H1 (cell line): ENCODE results near the gene ENPP1. TPM values are rescaled to one million over a fixed set of nuclear protein-coding genes. Genes with fewer than 3 reads are reported as not detected.

Source experiments
- CTCF ChIA-PET: fragments of 300-600 bp; sonication (Branson Sonifier 250); formaldehyde crosslinking; loops from one replicate; lab custom pipeline; 2021; ENCODE audit not compliant: partially characterized antibody; lab: Charles Lee
- POLR2A ChIA-PET: fragments of 300-600 bp; sonication (Branson Sonifier 250); formaldehyde crosslinking; loops from one replicate; lab custom pipeline; 2021; ENCODE audit warnings: inconsistent platforms; ENCODE audit not compliant: partially characterized antibody; lab: Charles Lee
- DNase-seq, 2 experiments: peaks; one replicate each; pipeline versions ENCODE4 v3.0.0 to v3.0.0-alpha.2; 2010 to 2022; ENCODE audit warnings: low spot score in 2 of 2, low read depth in 1 of 2, mixed read lengths in 1 of 2
- FAIRE-seq: peaks from 2 replicates; lab custom pipeline; 2011; peaks lifted over from hg19 to GRCh38; lab: Jason Lieb, UNC
- H2AFZ ChIP-seq: 2 replicates; pipeline ENCODE4 v1.8.1; 2012; ENCODE audit warnings: low read length, inconsistent platforms
- H2AK5ac ChIP-seq: 2 replicates; pipeline ENCODE4 v1.6.1; 2013; ENCODE audit warnings: low read depth, low read length
- H2BK120ac ChIP-seq: replicated peaks from 2 replicates; pipeline ENCODE3; 2013; ENCODE audit warnings: low read depth, low read length, inconsistent platforms
- H2BK12ac ChIP-seq: 2 replicates; pipeline ENCODE4 v1.6.1; 2013; ENCODE audit warnings: low read depth, low read length
- H2BK15ac ChIP-seq: 2 replicates; pipeline ENCODE4 v1.6.1; 2013; ENCODE audit warnings: low read length
- H2BK20ac ChIP-seq: 2 replicates; pipeline ENCODE4 v1.6.1; 2013; ENCODE audit warnings: low read length
- H2BK5ac ChIP-seq: 2 replicates; pipeline ENCODE4 v1.6.1; 2013; ENCODE audit warnings: low read depth, low read length
- H3K14ac ChIP-seq: 2 replicates; pipeline ENCODE4 v1.6.1; 2013; ENCODE audit warnings: inconsistent platforms; ENCODE audit not compliant: insufficient read length
- H3K18ac ChIP-seq: 2 replicates; pipeline ENCODE4 v1.6.1; 2013; ENCODE audit warnings: low read length; ENCODE audit errors: extremely low read depth
- H3K23ac ChIP-seq: 2 replicates; pipeline ENCODE4 v1.6.1; 2013; ENCODE audit warnings: inconsistent platforms; ENCODE audit not compliant: insufficient read length
- H3K23me2 ChIP-seq: 2 replicates; pipeline ENCODE4 v1.6.1; 2013; ENCODE audit warnings: low read depth, low read length
- H3K27ac ChIP-seq: 2 replicates; pipeline ENCODE4 v1.6.1; 2011; ENCODE audit warnings: low read depth, low read length, inconsistent platforms
- H3K27me3 ChIP-seq, 4 experiments: replicated peaks in 1 of 4; 1 replicate in 1 of 4; 2 replicates in 3 of 4; pipeline versions ENCODE4 v1.6.1 to v1.8.1; 2011 to 2013; ENCODE audit warnings: low read length in 3 of 4, mild to moderate bottlenecking in 3 of 4, inconsistent platforms in 2 of 4, mixed read lengths in 2 of 4, moderate library complexity in 1 of 4; ENCODE audit not compliant: control insufficient read depth in 3 of 4, insufficient read depth in 3 of 4; ENCODE audit errors: extremely low read depth in 1 of 4
- H3K36me3 ChIP-seq, 4 experiments: 2 replicates each; pipeline versions ENCODE4 v1.6.1 to v1.8.1; 2011 to 2013; ENCODE audit warnings: mild to moderate bottlenecking in 4 of 4, low read length in 3 of 4, moderate library complexity in 2 of 4, control low read depth in 1 of 4, inconsistent platforms in 1 of 4; ENCODE audit not compliant: insufficient read depth in 4 of 4, control insufficient read depth in 2 of 4
- H3K4ac ChIP-seq: replicated peaks from 2 replicates; pipeline ENCODE3; 2013; ENCODE audit warnings: low read length, low read depth, mixed read lengths, inconsistent platforms; ENCODE audit not compliant: insufficient read length
- H3K4me1 ChIP-seq, 4 experiments: replicated peaks in 1 of 4; 1 replicate in 1 of 4; 2 replicates in 3 of 4; pipeline versions ENCODE4 v1.6.1 to v1.8.1; 2011 to 2013; ENCODE audit warnings: low read length in 3 of 4, inconsistent platforms in 2 of 4, mixed read lengths in 1 of 4; ENCODE audit not compliant: insufficient read depth in 4 of 4, control insufficient read depth in 3 of 4
- H3K4me2 ChIP-seq, 2 experiments: 2 replicates each; pipeline versions ENCODE4 v1.6.1 to v1.8.1; 2011 to 2013; ENCODE audit warnings: low read depth in 2 of 2, low read length in 2 of 2, control low read depth in 1 of 2, inconsistent platforms in 1 of 2, mild to moderate bottlenecking in 1 of 2; ENCODE audit not compliant: insufficient read depth in 1 of 2
- H3K4me3 ChIP-seq, 4 experiments: fragments of 200-600, 300-600 bp in 1 of 4; sonication (generic), shearing (Covaris generic), sonication (Bioruptor Twin) in 1 of 4; 2 replicates each; pipeline versions ENCODE4 v1.5.1 to v1.8.1; 2011 to 2016; ENCODE audit warnings: low read length in 4 of 4, low read depth in 3 of 4, control low read depth in 2 of 4, inconsistent platforms in 2 of 4, mild to moderate bottlenecking in 2 of 4, mixed read lengths in 1 of 4, moderate library complexity in 1 of 4; ENCODE audit not compliant: insufficient read depth in 2 of 4; ENCODE audit errors: extremely low read depth in 1 of 4
- H3K56ac ChIP-seq: replicated peaks from 2 replicates; pipeline ENCODE3; 2013; ENCODE audit warnings: low read depth, mild to moderate bottlenecking, mixed read lengths, low read length, inconsistent platforms; ENCODE audit not compliant: insufficient read length
- H3K79me1 ChIP-seq: 2 replicates; pipeline ENCODE4 v1.6.1; 2013; ENCODE audit warnings: low read depth, low read length, control low read depth
- H3K79me2 ChIP-seq, 2 experiments: 2 replicates each; pipeline versions ENCODE4 v1.6.1 to v1.8.1; 2012 to 2013; ENCODE audit warnings: low read length in 2 of 2, mild to moderate bottlenecking in 2 of 2, inconsistent platforms in 1 of 2; ENCODE audit not compliant: insufficient read depth in 2 of 2, control insufficient read depth in 1 of 2
- H3K9ac ChIP-seq, 4 experiments: replicated peaks in 1 of 4; 1 replicate in 1 of 4; 2 replicates in 3 of 4; pipeline versions ENCODE4 v1.6.1 to v1.8.1; 2011 to 2013; ENCODE audit warnings: low read depth in 3 of 4, low read length in 3 of 4, control low read depth in 2 of 4, mild to moderate bottlenecking in 2 of 4, moderate library complexity in 2 of 4, inconsistent platforms in 1 of 4; ENCODE audit errors: extremely low read depth in 1 of 4
- H3K9me3 ChIP-seq, 2 experiments: 2 replicates each; pipeline versions ENCODE4 v1.6.1 to v1.8.1; 2012 to 2013; ENCODE audit warnings: mild to moderate bottlenecking in 2 of 2, moderate library complexity in 2 of 2, control low read depth in 1 of 2, inconsistent platforms in 1 of 2, low read depth in 1 of 2, low read length in 1 of 2, mixed read lengths in 1 of 2; ENCODE audit not compliant: insufficient read depth in 2 of 2
- H4K20me1 ChIP-seq, 2 experiments: replicated peaks in 1 of 2; 2 replicates each; pipeline versions ENCODE3 to v1.8.1; 2011 to 2013; ENCODE audit warnings: inconsistent platforms in 2 of 2, low read length in 2 of 2, mild to moderate bottlenecking in 1 of 2; ENCODE audit not compliant: insufficient read depth in 2 of 2, control insufficient read depth in 1 of 2
- H4K5ac ChIP-seq: 2 replicates; pipeline ENCODE4 v1.6.1; 2013; ENCODE audit warnings: low read length, low read depth, mixed read lengths, inconsistent platforms; ENCODE audit not compliant: insufficient read length
- H4K8ac ChIP-seq: 2 replicates; pipeline ENCODE4 v1.8.0; 2013; ENCODE audit warnings: mild to moderate bottlenecking, moderate library complexity, low read length, inconsistent platforms; ENCODE audit not compliant: insufficient read depth; ENCODE audit errors: extremely low read depth
- H4K91ac ChIP-seq: replicated peaks from 2 replicates; pipeline ENCODE3; 2013; ENCODE audit warnings: low read length, mixed read lengths, inconsistent platforms; ENCODE audit not compliant: insufficient read length
- BACH1 ChIP-seq: IDR thresholded peaks from 2 replicates; pipeline ENCODE4 v1.6.1; 2012; ENCODE audit warnings: low read length, improper control_type of control experiment
- HDAC6 ChIP-seq: IDR thresholded peaks from one replicate; pipeline ENCODE4 v1.7.1; 2012; ENCODE audit warnings: low read depth, mild to moderate bottlenecking, inconsistent platforms, low read length, moderate library complexity
- JUN ChIP-seq: IDR thresholded peaks from 2 replicates; pipeline ENCODE4 v1.6.1; 2011; ENCODE audit warnings: low read depth, mild to moderate bottlenecking, improper control_type of control experiment, low read length
- WGBS, 2 experiments: shearing (Covaris generic) in 1 of 2; methylation state at CpG; one replicate each; pipeline versions ENCODE4 v1.1.6 to v1.1.7; 2013 to 2015; ENCODE audit warnings: low lambda C conversion rate in 2 of 2, mixed read lengths in 2 of 2, inconsistent platforms in 1 of 2, low coverage in 1 of 2, missing lambda C conversion rate in 1 of 2; ENCODE audit not compliant: insufficient replicate concordance in 2 of 2, insufficient coverage in 1 of 2, insufficient read length in 1 of 2; ENCODE audit errors: extremely low coverage in 1 of 2, missing lambda C conversion rate in 1 of 2; 5-methylcytosine and 5-hydroxymethylcytosine counted together
- polyA plus RNA-seq, 7 experiments: library from polyadenylated mRNA; depleted of rRNA in 3 of 7; stranded (reverse) in 5 of 7; unstranded in 2 of 7; fragments of >200 nt in 5 of 7; fragments of 200-250 nt in 2 of 7; gene quantifications; 1 replicate in 5 of 7; 2 replicates in 1 of 7; 4 replicates in 1 of 7; pipeline versions ENCODE4 v1.2.1 to v1.2.3, GENCODE V29; 2011 to 2013; ENCODE audit warnings: missing spikeins in 2 of 7, mixed read lengths in 2 of 7
- total RNA-seq: library from RNA; stranded (reverse); fragmentation: NEBNext Ultra II Directional; extraction: Animal tissue kit (Norgen Biotek cat#: 25700); gene quantifications from 2 replicates; pipeline ENCODE4 v1.2.1, GENCODE V29; 2021

ENPP1 gene
- total and polyA plus RNA-seq, 2 of the 8 experiments (the other 6 are each of a cell fraction or from before 2014, with no cell fraction given): 10.1 to 39.1 TPM

DNA sequence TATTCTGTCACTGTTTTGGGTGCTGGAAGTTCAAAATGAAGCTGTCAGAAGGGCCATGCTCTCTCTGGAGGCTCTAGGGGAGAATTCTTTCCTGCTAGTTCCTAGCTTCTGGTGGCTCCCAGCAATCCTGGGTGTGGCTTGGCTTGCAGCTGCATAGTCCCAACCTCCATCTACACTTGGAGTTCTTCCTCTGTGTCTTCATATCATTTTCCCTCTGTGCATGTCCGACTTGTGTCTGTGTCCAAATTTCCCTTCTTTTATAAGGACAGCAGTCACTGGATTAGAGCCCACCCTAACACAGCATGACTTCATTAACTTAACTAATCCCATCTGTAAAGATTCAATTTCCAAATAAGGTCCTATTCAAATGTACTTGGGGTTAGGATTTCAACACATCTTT is 23.3 kb upstream of the ENPP1 start:
- Histone ChIP-seq H3K23ac (no peak overlapping the region), H3K14ac (no peak overlapping the region), H3K4me3 (no peak overlapping the region), H3K23me2 (no peaks in the 10 kb centered on the region), H3K27me3 (0 out of 7 replicates have a peak, but pooled peaks cover 0 to 3% (median 0%) of the 10 kb centered on the region in 4 experiments), H3K4me1 (peaks cover 0 to 3% (median under 1%) of the 10 kb centered on the region in 4 experiments; a peak in 1 of 7 replicates), H4K5ac (no peak overlapping the region), H2BK15ac (no peak overlapping the region), H2BK12ac (no peak overlapping the region), H3K27ac (no peak overlapping the region), H2AK5ac (no peak overlapping the region), H3K79me2 (no peaks in the 10 kb centered on the region), H3K4me2 (no peak overlapping the region), H3K9ac (no peak overlapping the region), H3K79me1 (no peaks in the 10 kb centered on the region), H4K20me1 (no peaks in the 10 kb centered on the region), H3K9me3 (no peaks in the 10 kb centered on the region), H2BK120ac (no peak overlapping the region), H4K8ac (no peak overlapping the region), H2BK20ac (no peak overlapping the region), H3K4ac (no peak overlapping the region), H2AFZ (no peak overlapping the region), H2BK5ac (no peak overlapping the region), H3K36me3 (no peaks in the 10 kb centered on the region), H3K56ac (no peak overlapping the region), H4K91ac (no peak overlapping the region), H3K18ac (no peak overlapping the region)
- DNase-seq: no peak
- POLR2A ChIA-PET: no interaction called here
- no peak for FAIRE-seq
- CTCF ChIA-PET: interaction anchor here (1.3 kb wide), 1 partner anchor 145 kb away, joined by 4 read pairs; no protein-coding TSS in a partner anchor
- WGBS, 2 experiments: 68% methylated on average over 1 of the region's 1 CpG; no CpG with 5 or more reads in 1 of the 2 experiments
- TF ChIP-seq BACH1 (no peak), JUN (no peak), HDAC6 (no peak)
